ENCODE measurements around the gene CYP1B1. TPM values are rescaled to one million over a fixed set of nuclear protein-coding genes. Genes with fewer than 3 reads are reported as not detected.

The CYP1B1 gene
- polyA plus RNA-seq, 3 donors, result 63.2 to 250 (median 162) TPM

- peaks cover 19 to 33% of the 10 kb centered on the region in 2 donors for H3K36me3 Mint-ChIP-seq
- no peak overlapping the region for H3K4me2 ChIP-seq (replicated peaks; ENCODE audit: extremely low read depth, low read length, poor library complexity, severe bottlenecking)
- peaks cover 0 to 5% (median 0%) of the 10 kb centered on the region in 3 donors for H3K27me3 Mint-ChIP-seq (ENCODE audit: low read depth in 3 of 3)
- no peak for TF ChIP-seq CTCF (IDR thresholded peaks at IDR 0.05)
- peaks cover 84% of the 10 kb centered on the region for H3K4me1 Mint-ChIP-seq
- no peak for DNase-seq
- H3K36me3 ChIP-seq (replicated peaks in 1 of 2; ENCODE audit: control insufficient read depth in 1 of 2, insufficient read depth in 2 of 2, low read length in 2 of 2), result no peaks in the 10 kb centered on the region
- H2AFZ ChIP-seq (ENCODE audit: insufficient read depth, low read depth, low read length, poor library complexity, severe bottlenecking), result no peak overlapping the region
- peaks cover 55 to 88% of the 10 kb centered on the region in 2 donors for H3K4me1 ChIP-seq (ENCODE audit: control insufficient read depth in 1 of 2, insufficient read depth in 2 of 2, low read length in 2 of 2)
- no peaks in the 10 kb centered on the region for H3K27me3 ChIP-seq (ENCODE audit: control insufficient read depth in 2 of 2, insufficient read depth in 2 of 2, low read length in 2 of 2)
- peaks cover 12 to 30% (median 21%) of the 10 kb centered on the region in 7 donors for H3K9me3 Mint-ChIP-seq
- H3K27ac ChIP-seq (ENCODE audit: low read depth in 1 of 2, low read length in 2 of 2), result peak overlapping the region in 1 of 2 donors; percentile 65
- no peak overlapping the region for H3K27ac Mint-ChIP-seq
- no peak overlapping the region for H3K9ac ChIP-seq (ENCODE audit: insufficient read depth, low read length, poor library complexity, severe bottlenecking)
- H3K4me3 Mint-ChIP-seq, result no peak overlapping the region
- no peak overlapping the region for H3K4me3 ChIP-seq (replicated peaks in 1 of 3; ENCODE audit: low read depth in 2 of 3, low read length in 3 of 3)
- intact Hi-C loops (cut with micrococcal nuclease), result no loop called here
- 67% methylated on average over 1 of the region's 1 CpG for WGBS (ENCODE audit: insufficient coverage)
- no peaks in the 10 kb centered on the region for H3K79me2 ChIP-seq (ENCODE audit: insufficient read depth, low read length)
- H4K20me1 ChIP-seq (ENCODE audit: insufficient read depth, low read length), result no peaks in the 10 kb centered on the region
- peaks cover 7 to 13% of the 10 kb centered on the region in 2 donors for H3K9me3 ChIP-seq (replicated peaks in 1 of 2; ENCODE audit: control insufficient read depth in 1 of 2, insufficient read depth in 1 of 2, low read length in 2 of 2)
Observed at GRCh38 chr2:38123911-38124310, 48.0 kb upstream of the CYP1B1 start.

- Histone ChIP-seq H3K27me3 (ENCODE audit: control insufficient read depth in 2 of 2, insufficient read depth in 2 of 2, low read length in 2 of 2) (no peaks in the 10 kb centered on the region), H3K79me2 (ENCODE audit: insufficient read depth, low read length) (no peaks in the 10 kb centered on the region), H4K20me1 (ENCODE audit: insufficient read depth, low read length) (no peaks in the 10 kb centered on the region), H3K27ac (ENCODE audit: low read depth in 1 of 2, low read length in 2 of 2) (no peak overlapping the region), H3K36me3 (replicated peaks in 1 of 2; ENCODE audit: control insufficient read depth in 1 of 2, insufficient read depth in 2 of 2, low read length in 2 of 2) (no peaks in the 10 kb centered on the region), H3K9me3 (replicated peaks in 1 of 2; ENCODE audit: control insufficient read depth in 1 of 2, insufficient read depth in 1 of 2, low read length in 2 of 2) (peaks cover 7% of the 10 kb centered on the region in 2 donors), H3K4me3 (replicated peaks in 1 of 3; ENCODE audit: low read depth in 2 of 3, low read length in 3 of 3) (no peak overlapping the region), H3K9ac (ENCODE audit: insufficient read depth, low read length, poor library complexity, severe bottlenecking) (no peak overlapping the region), H2AFZ (ENCODE audit: insufficient read depth, low read depth, low read length, poor library complexity, severe bottlenecking) (no peak overlapping the region), H3K4me1 (ENCODE audit: control insufficient read depth in 1 of 2, insufficient read depth in 2 of 2, low read length in 2 of 2) (peaks cover 40 to 73% of the 10 kb centered on the region in 2 donors), H3K4me2 (replicated peaks; ENCODE audit: extremely low read depth, low read length, poor library complexity, severe bottlenecking) (no peak overlapping the region)
- TF ChIP-seq CTCF (IDR thresholded peaks at IDR 0.05), result no peak
- no peak for DNase-seq
- peaks cover 10 to 19% (median 14%) of the 10 kb centered on the region in 7 donors for H3K9me3 Mint-ChIP-seq
- peaks cover 14 to 23% of the 10 kb centered on the region in 2 donors for H3K36me3 Mint-ChIP-seq
- no peak overlapping the region for H3K4me3 Mint-ChIP-seq
- WGBS (ENCODE audit: insufficient coverage), result 92% methylated on average over 6 of the region's 7 CpGs
- H3K27ac Mint-ChIP-seq, result peak overlapping the region in 1 of 7 donors; percentile 25
- no peaks in the 10 kb centered on the region for H3K27me3 Mint-ChIP-seq (ENCODE audit: low read depth in 3 of 3)
- intact Hi-C loops (cut with micrococcal nuclease), result no loop called here
- peaks cover 71% of the 10 kb centered on the region for H3K4me1 Mint-ChIP-seq
Observed at GRCh38 chr2:38122344-38122743, 46.4 kb upstream of the CYP1B1 start.
